ENCODE results near the gene DLG5.

DLG5 gene

GRCh38 chr10:77926566-77927401 is at the start of gene DLG5:
DLG5 (minus strand) TSS chr10:77926755; CDS start chr10:77926520, 235 bp downstream.
- DNase-seq, result no peak

GRCh38 chr10:77975086-77975666 is 48.6 kb upstream of the DLG5 start:
- DNase-seq, result no peak

- DNase-seq, result no peak
Measured at GRCh38 chr10:77974396-77975074, 48.0 kb upstream of the DLG5 start.

- DNase-seq, result no peak
Measured at GRCh38 chr10:77973276-77973675, 46.7 kb upstream of the DLG5 start.

GRCh38 chr10:77972148-77972547 is 45.6 kb upstream of the DLG5 start:
- DNase-seq, result no peak

- no peak for DNase-seq
Measured at GRCh38 chr10:77971804-77972144, 45.2 kb upstream of the DLG5 start.

- no peak for DNase-seq
Measured at GRCh38 chr10:77970869-77971803, 44.6 kb upstream of the DLG5 start.

GRCh38 chr10:77969114-77969513 is 42.6 kb upstream of the DLG5 start:
- DNase-seq, result no peak

GRCh38 chr10:77967611-77968022 is 41.1 kb upstream of the DLG5 start:
- no peak for DNase-seq

- DNase-seq, result no peak
Measured at GRCh38 chr10:77965294-77965693, 38.7 kb upstream of the DLG5 start.

GRCh38 chr10:77964811-77965210 is 38.3 kb upstream of the DLG5 start:
- DNase-seq, result no peak

GRCh38 chr10:77963901-77964300 is 37.3 kb upstream of the DLG5 start:
- no peak for DNase-seq

GRCh38 chr10:77962350-77963146 is 36.0 kb upstream of the DLG5 start:
- no peak for DNase-seq

- no peak for DNase-seq
Measured at GRCh38 chr10:77961668-77962067, 35.1 kb upstream of the DLG5 start.

- DNase-seq, result no peak
Measured at GRCh38 chr10:77960829-77961329, 34.3 kb upstream of the DLG5 start.

- DNase-seq, result no peak
Measured at GRCh38 chr10:77959887-77960455, 33.4 kb upstream of the DLG5 start.

GRCh38 chr10:77959384-77959783 is 32.8 kb upstream of the DLG5 start:
- DNase-seq, result no peak

GRCh38 chr10:77955136-77955535 is 28.6 kb upstream of the DLG5 start:
- no peak for DNase-seq

- DNase-seq, result no peak
Measured at GRCh38 chr10:77949167-77949566, 22.6 kb upstream of the DLG5 start.

GRCh38 chr10:77946084-77946483 is 19.5 kb upstream of the DLG5 start:
- DNase-seq, result no peak

GRCh38 chr10:77944519-77944918 is 18.0 kb upstream of the DLG5 start:
- DNase-seq, result no peak
